AG20443 (cell line): ENCODE measurements around the gene ZCCHC10.
"Not testable (repeated sequence)": the region's sequence is repeated elsewhere in the genome, so short reads cannot be mapped to it uniquely, and the experiment has no call there.

ENCODE experiments used
- DNase-seq: peaks from one replicate; pipeline ENCODE4 v3.0.0; 2012; ENCODE audit warnings: low spot score, mixed read lengths

Gene ZCCHC10

DNA sequence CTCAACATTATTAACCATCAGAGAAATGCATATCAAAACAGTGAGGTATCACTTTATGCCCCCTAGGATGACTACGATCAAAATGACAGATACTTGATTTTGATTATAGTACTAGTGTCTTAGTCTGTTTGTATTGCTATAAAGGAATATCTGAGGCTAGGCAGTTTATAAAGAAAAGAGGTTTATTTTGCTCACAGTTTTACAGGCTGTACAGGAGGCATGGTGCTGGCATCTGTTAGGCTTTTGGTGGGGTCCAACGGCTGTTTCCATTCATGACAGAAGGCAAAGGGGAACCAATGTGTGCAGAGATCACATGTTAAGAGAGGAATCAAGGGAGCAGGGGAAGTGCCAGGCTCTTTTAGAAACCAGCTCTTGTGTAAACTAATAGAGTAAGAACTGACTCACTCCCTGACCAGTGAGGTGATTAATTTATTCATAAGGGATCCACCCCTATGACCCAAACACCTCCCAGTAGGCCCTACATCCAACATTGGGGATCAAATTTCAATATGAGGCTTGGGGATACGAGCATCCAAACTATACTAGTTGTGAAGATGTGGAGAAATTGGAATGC lies 46.9 kb downstream of the ZCCHC10 start:
- peak; percentile 17 for DNase-seq

DNA sequence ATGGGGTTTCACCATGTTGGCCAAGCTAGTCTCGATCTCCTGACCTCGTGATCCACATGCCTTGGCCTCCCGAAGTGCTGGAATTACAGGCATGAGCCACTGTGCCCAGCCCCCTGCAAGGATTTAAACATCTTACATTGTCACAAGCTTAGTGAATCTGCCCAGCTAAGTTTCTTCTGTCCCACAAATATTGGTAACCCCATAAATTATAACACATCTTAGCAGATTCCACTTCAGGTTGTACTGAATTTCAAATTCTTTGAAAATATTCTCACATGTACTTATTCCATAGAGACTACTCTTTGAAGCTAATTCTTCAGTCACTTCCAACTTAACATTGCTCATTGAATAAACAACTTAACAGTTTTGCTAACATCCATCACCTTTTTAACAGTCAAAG lies 49.5 kb downstream of the ZCCHC10 start:
- DNase-seq = no peak

DNA sequence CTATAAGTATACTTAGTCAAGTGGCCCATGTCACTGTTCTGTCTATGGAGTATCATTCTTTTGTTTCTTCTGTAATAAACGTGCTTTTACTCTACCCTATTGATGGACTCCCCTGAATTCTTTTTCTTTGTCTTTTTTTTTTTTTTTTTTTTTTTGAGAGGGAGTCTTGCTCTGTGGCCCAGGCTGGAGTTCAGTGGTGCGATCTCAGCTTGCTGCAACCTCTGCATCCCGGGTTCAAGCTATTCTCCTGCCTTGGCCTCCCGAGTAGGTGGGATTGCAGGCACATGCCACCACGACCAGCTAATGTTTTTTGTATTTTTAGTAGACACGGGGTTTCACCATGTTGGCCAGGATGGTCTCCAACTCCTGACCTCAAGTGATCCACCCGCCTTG lies 53.9 kb downstream of the ZCCHC10 start:
- not testable (repeated sequence) for DNase-seq

DNA sequence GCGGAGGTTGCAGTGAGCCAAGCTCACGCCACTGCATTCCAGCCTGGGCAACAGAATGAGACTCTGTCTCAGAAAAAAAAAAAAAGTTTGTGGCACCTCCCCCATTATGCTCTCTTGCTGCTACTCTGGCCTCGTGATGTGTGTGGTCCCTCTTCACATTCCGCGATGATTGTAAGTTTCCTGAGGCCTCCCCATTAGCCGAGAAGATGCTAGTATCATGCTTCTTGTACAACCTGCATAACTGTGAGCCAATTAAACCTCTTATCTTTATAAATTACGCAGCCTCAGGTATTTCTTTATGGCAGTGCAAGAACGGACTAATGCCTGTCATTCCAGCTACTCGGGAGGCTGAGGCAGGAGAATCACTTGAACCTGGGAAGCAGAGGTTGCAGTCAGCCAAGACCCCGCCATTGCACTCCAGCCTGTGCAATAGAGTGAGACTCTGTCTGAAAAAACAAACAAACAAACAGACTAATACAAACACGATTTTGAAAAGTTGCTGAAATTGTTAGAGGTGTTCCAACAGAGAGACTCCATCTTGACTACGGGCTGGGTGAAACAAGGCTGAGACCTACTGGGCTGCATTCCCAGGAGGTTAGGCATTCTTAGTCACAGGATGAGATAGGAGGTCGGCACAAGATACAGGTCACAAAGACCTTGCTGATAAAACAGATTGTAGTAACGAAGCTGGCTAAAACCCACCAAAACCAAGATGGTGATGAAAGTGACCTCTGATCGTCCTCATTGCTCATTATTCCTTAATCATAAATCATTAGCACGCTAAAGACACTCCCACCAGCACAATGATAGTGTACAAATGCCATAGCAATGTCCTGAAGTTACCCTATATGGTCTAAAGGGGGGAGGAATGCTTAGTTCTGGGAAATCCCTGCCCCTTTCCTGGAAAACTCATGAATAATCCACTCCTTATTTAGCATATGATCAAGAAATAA lies 54.6 kb downstream of the ZCCHC10 start:
- no peak for DNase-seq

DNA sequence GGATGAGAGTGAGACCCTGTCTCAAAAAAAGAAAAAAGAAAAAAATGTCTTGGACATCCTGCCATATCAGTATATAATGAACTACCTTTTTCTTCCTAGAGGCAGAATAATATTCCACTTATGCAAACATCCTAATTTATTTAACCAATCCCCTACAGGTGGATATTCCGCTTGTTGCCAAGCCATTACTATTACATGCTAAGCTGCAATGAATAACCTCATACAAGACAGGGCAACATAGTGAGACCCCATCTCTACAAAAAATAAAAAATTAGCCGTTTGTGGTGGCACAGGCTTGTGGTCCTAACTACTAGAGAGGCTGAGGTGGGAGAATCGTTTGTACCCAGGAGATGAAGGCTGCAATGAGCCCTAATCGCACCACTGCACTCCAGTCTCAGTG lies 61.2 kb downstream of the ZCCHC10 start:
- DNase-seq = no peak

DNA sequence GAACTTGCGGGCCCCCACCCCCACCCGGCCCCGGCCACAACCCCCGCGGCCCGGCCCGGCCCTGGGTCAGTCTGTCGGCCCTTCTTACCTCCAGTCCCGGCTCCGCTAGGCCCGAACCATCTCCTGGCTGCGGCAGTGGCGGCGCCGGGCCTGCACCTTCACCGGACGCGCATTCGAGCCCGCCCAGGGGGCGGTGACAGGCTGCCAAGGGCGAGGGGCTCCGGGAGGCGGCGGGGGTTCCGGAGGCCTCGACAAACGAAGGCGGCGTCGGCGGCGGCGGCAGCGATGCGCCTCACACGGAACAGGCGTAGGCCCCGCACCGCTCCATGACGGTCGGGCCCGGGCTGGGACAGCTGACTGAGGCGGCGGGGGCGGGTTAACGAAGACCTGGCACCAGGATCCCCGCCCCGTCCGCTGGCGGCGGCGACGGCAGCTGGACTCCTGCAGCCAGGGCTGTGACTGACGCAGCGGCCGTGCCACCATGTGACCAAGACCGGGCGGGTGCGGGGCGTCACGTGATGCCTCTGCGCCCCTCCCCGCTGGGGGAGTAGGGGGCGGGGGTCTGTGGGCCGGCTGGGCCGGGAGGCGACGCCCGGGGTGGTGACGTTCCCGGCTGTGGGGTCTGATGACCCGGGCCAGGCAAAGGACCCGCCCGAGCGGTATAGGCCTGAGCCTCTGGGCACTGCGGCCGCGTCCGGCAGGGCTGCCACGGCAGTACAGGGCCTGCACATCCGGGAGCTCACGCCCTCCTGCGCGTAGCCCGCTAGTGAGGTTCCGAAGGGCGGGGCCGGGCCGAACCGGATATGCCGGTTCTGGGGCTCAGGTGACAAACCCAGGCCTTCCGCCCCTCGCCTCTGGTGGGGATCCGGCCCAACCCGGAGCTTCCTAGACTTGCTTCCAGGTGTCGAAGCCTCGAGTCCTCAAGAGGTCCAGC lies 62.9 kb downstream of the ZCCHC10 start, which contains the start of gene AFF4:
AFF4 (minus strand) TSS at position 464 of the 934 bp plus-strand sequence. CDS start 26,445 bp downstream, outside the sequence.
- DNase-seq = peak; percentile 98

DNA sequence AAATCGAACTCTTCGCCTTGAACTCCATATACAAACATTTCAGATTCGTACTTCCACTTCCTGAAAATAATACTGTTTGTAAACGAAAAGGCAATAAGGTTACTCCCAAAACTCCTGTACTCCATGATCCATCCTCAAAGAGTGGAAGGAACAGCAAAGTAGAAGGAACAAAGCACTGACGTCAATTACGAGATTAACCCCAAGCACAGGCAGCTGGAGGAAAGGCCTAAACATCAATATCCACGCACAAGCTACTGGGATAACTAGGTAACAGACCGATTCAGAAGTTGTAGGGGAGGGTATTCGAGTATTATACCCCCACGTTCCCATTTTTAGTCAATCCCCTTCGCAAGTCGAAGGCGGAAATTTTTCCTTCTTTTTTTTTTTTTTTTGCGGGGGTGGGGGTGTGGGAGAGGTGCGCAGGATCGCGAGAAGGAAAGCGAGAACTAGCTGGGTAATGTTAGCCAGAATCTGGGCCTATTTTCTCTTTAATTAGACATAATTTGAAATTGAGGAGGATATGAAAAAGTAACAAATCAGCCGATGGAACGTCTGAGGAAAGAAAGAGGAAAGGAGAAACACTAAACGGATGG lies 63.8 kb downstream of the ZCCHC10 start:
- DNase-seq = peak; percentile 48

DNA sequence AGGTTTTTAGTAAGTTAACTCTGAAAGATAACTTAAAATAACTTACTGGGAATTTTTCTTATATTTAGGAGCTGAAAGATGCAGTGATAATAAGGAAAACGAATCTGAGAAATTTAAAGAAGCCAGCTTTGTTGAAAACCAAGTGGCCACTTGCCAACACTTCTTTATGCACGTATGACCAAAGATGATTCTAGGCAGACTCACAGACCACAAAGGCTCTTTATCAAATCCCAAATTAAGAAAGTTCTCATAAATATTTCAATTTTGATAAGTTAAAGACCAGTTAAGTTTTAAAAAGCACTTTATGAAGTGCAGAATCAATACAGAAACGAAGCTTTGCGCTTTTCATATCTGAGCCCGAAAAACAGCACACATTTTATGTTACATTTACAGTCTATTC lies 64.5 kb downstream of the ZCCHC10 start:
- no peak for DNase-seq

DNA sequence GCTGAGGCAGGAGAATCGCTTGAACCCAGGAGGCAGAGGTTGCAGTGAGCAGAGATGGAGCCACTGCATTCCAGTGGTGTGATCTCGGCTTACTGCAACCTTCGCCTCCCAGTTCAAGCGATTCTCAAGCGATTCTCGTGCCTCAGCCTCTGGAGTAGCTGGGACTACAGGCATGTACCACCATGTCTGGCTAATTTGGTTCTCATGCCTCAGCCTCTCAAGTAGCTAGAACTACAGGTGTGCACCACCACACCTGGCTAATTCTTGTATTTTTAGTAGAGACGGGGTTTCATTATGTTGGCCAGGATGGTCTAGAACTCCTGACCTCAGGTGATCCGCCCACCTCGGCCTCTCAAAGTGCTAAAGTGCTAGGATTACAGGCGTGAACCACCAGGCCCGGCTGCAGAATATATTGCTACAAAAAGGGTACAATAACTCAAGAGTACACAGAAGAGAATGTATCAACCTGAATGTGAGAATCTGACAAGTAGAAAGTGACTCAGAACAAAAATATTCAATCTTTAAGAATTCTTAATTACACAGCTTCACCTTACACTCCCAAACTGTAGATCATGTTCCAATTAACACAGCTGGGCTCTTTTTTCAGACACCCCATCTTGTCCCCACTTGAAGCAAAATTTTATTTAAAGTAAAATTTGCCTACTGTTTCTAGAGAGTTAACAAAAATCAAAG lies 65.1 kb downstream of the ZCCHC10 start:
- DNase-seq = not testable (repeated sequence)

DNA sequence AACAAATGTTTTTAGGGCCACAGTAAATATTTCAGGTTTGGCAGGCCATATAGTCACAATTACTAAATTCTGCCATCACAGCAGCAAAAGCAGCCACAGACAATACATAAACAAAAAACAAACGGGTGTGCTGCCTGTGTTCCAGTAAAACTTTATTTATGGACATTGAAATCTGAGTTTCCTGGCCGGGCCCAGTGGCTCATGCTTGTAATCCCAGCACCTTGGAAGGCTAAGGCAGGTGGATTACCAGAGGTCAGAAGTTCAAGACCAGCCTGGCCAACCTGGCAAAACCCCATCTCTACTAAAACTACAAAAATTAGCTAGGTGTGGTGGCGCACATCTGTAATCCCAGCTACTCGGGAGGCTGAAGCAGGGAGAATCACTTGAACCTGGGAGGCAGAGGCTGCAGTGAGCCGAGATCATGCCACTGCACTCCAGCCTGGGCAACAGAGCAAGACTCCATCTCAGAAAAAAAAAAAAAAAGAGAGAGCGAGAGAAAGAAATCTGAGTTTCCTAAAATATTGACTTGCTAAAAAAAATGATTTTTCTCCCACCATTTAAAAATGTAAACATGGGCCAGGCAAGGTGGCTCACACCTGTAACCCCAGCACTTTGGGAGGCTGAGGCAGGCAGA lies 70.1 kb downstream of the ZCCHC10 start:
- not testable (repeated sequence) for DNase-seq

DNA sequence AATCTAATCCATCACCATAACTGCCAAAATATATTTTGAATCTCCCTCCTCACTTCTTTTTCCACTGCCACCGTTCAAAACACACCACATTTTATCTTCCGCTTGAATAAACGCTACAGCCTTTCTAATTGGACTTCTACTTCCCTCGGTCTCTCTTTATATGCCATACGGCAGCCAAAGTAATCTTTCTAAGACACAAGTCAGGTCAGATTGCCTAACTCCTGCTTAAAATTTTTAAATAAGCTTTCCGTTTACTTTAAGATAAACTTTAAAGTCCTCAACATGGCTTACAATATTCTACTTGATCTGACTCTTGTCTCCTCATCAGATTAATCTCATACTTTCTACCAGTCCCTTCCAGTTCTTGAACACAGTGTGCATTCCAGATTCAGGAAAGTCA lies 72.6 kb downstream of the ZCCHC10 start:
- DNase-seq = no peak

DNA sequence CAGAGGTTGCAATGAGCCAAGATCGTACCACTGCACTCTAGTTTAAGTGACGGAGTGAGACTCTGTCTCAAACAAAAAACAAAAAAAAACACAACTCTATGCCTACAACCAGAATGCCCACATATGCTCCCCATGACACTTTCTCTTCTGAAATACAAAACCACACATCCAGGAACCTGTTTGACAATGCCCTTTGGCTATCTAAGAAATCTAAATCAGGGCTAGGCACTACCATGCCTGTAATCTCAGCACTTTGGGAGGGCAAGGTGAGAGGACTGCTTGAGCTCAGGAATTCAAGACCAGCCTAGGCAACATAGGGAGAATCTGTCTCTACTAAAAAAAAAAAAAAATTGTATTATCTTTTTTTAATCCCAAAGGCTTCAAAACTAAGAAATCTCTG lies 73.5 kb downstream of the ZCCHC10 start:
- DNase-seq = no peak

DNA sequence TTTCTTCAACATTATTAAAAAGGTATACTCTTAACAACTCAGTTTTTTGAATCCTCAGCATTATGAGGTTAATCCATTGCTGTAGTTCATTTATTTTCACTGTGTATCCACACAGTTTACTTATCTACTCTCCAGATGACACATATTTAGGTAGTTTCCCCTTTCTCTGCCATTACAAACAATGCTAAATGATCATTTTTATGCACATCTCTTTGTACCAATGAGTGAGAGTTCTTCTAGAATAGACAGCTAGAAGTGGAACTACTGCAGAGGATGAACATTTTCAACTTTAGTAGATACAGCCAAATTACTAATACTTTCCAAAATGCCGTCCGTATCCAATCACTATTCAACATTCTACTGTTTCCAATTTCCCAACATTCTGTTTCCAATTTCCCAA lies 74.5 kb downstream of the ZCCHC10 start:
- no peak for DNase-seq

DNA sequence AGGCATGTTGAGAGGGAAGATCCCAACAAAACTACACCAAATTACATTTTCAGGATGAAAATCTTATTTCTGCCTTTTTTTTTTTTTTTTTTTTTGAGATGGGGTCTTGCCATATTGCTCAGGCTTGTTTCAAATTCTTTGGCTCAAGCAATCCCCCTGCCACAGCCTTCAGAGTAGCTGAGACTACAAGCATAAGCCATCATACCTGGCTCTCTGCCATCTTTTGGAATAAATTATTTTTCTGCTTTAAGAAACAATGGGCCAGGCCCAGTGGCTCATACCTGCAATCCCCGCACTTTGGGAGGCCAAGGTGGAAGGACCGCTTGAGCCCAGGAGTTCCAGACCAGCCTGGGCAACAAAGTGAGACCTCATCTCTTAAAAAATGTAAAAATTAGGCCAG lies 77.2 kb downstream of the ZCCHC10 start:
- DNase-seq = no peak

DNA sequence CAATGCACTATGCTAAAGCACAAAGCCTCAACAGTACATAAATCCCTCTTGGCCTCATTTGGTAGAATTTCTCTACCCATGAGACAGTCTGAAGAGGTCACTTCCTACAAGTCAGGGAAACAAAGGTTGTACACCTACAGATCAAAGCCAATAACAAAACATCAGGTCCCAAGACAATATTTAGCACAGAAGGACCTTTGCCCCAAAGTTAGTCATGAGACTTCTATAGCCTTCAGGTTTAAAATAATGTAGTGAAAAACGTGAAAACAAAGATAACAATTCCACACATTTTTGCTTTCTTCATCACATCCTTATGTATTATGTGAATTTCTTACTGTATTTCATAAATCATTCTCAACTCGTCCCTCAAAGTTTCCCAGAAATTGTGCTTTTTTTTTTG lies 78.7 kb downstream of the ZCCHC10 start:
- DNase-seq = no peak
